Astrocyte of the spinal cord (primary cell): Measurements from ENCODE around the gene C14orf132.

Source experiments
- DNase-seq: peaks from one replicate; pipeline ENCODE4 v3.0.0; 2011; ENCODE audit warnings: low read depth, low spot score
- H3K4me3 ChIP-seq: 2 replicates; pipeline ENCODE4 v1.5.1; 2011; ENCODE audit warnings: low read depth, mild to moderate bottlenecking, low read length, moderate library complexity
- CTCF ChIP-seq: IDR thresholded peaks from 2 replicates; pipeline ENCODE4 v1.5.1; 2012; ENCODE audit warnings: low read depth, mild to moderate bottlenecking, low read length, inconsistent platforms
- in situ Hi-C: cut with HindIII; loops from 2 replicates; pipeline ENCODE4 v1.10.0; 2017; ENCODE audit warnings: low sequenced_read_pairs

The C14orf132 gene

DNA sequence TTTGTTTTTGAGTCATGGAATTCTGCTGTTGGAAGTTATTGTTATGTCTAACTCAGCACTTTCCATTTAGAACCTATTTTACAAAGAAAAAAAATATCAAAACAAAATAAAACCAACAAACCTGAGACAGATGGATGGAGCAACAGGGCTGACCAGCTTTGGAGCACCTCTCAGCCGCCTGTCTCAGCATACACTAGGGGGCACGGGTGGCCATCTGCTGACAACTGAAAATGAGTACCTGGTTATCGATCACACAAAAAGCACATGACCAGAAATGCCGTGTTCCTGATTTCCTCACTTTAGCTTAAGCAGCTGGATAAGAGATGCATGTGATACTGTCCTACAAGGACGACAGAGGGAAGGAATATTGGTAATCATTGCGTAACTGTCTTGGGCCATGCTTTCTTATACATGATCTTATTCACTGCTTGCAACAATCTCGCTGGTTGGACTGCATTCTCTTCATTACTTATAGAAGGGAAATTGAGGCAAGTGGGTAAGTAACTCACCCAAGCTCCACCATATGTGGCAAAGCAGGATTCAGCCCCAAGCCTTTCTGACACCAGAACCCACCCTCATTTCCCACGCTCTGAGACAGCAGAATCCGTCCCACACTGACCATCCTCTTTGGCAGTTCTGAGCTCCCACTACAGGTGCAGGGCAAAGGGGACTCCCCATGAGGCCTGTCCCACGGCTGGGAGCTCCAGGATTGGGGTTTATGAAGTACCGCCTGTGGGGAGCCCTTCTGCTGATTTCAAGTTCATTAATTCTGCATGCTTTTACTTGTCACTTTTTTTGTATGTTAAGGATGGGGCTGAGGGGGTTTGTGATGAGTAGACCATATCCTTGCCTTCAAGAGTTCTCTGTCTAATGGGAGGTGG, 43.5 kb downstream of the C14orf132 start:
- TF ChIP-seq CTCF = no peak
- H3K4me3 ChIP-seq = no peak overlapping the region
- DNase-seq = no peak
- in situ Hi-C loops = no loop called here

DNA sequence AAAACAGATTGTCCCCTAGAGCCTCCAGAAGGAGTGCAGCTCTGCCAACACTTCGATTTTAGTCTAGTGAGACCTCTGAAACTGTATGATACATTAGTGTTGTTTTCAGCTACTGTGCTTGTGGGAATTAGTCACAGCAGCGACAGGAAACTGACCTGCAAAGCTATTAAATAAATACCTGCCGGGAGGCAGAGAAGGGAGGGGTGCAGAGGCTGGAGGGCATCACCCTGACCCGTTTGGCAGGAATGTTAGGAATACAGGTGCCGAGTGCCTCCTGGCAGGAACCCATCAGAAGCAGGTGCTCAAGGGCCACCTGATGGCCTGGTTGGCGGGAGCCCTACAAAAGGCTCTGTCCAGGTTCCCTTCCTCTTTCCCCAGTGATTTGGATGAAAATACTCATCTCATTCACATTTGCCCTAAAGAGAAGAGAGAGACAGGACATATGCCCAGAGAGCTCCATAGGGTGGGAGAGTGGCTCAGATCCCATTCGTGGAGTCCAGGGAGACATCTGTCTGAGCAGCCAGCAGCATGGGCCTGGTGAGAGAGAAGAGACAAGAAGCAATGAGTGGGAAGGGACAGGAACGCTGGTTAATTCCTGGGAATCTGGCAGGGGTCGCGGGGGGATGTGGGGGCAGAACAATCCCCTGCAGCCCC, 44.6 kb downstream of the C14orf132 start:
- in situ Hi-C loops = no loop called here
- no peak overlapping the region for H3K4me3 ChIP-seq
- no peak for DNase-seq
- no peak for TF ChIP-seq CTCF

- no peak for DNase-seq
- TF ChIP-seq CTCF = no peak
- in situ Hi-C loops = no loop called here
- H3K4me3 ChIP-seq = no peak overlapping the region
These were observed 45.6 kb downstream of the C14orf132 start for GRCh38 chr14:96084796-96085195.

GRCh38 chr14:96085369-96085768, 46.2 kb downstream of the C14orf132 start:
- TF ChIP-seq CTCF = no peak

DNA sequence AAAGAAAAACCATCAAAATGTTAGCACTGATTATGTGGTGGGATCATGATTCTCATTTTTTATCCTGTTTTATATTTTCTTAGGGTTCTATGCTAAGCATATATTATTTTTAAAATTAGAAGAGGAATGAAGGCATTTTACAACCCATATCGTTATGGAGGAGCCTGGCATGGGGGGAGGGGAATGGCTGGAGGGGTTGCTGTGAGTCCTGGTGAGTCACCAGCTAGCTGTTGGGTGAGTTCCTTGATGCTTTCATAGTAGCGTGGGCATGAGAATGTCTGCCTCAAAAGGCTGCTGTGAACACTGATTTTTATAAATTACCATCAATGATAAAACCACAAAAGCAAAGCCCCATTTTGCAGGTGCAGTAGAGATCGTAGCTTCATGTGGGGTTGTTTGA, 46.9 kb downstream of the C14orf132 start:
- H3K4me3 ChIP-seq = no peak overlapping the region
- TF ChIP-seq CTCF = no peak
- in situ Hi-C loops = no loop called here
- DNase-seq = peak; percentile 72

More at GRCh38 chr14:96085369-96085768, 46.2 kb downstream of the C14orf132 start:
- in situ Hi-C loops = no loop called here
- DNase-seq = no peak
- no peak overlapping the region for H3K4me3 ChIP-seq

DNA sequence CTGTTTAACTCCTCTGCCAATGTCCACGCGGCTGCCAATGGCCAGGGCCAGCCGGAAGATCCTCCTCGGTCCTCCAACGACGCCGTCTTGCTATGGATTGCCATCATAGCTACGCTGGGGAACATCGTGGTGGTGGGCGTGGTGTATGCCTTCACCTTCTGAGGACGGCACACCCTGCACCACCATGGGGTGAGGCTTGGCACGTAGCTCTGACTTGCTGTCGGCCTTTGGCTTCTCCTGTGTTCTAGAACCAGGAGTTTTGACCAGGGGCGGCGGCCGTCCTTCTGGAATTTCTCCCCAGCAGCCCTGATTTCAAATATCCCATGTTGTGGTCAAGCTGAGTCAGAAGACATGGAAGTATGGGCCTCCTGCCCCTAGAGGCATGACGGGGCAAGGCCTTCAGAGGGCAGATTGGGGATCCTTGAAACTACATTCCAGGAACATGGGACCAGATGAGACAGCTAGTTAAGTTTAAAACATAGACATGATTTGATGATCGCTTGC, 47.5 kb downstream of the C14orf132 start:
- H3K4me3 ChIP-seq = no peak overlapping the region
- no peak for TF ChIP-seq CTCF
- DNase-seq = peak; percentile 22
- in situ Hi-C loops = no loop called here
